K562 (cell line): ENCODE data around the gene FAM169A. TPM values are rescaled to one million over a fixed set of nuclear protein-coding genes. Genes with fewer than 3 reads are reported as not detected.
A peak's percentile ranks its signal among the peaks of the same experiment; 100 is the strongest.

ENCODE experiments used
- ATAC-seq: fragments of 200-7000 bp; cut with Tn5 transposase; 3 replicates; pipeline ENCODE4 v1.9.1; 2020; ENCODE audit warnings: moderate library complexity
- BruUV-seq: library from RNA; stranded (reverse); fragments of 400-500 nt; replicated peaks from 2 replicates; lab custom pipeline; 2021; lab: Mats Ljungman, UMichigan
- CTCF ChIA-PET: fragments of 300-600 bp; formaldehyde crosslinking; extraction: SDS; loops from one replicate; lab custom pipeline; 2021; ENCODE audit warnings: low intra/inter-chr PET ratio; lab: Yijun Ruan, JAX
- POLR2A ChIA-PET: fragments of 300-600, 350-650 bp; sonication (Branson Sonifier 250); formaldehyde crosslinking; extraction: SDS; loops from one replicate; lab custom pipeline; 2021; ENCODE audit warnings: antibody characterized with exemption, inconsistent platforms; lab: Yijun Ruan, JAX
- DNase-seq, 4 experiments: peaks; one replicate each; pipeline versions ENCODE4 v3.0.0 to v3.0.0-alpha.2; 2011 to 2018; ENCODE audit warnings: low spot score in 3 of 4, mixed read lengths in 3 of 4; ENCODE audit errors: extremely low read depth in 1 of 4
- FAIRE-seq: peaks from 2 replicates; lab custom pipeline; 2011; peaks lifted over from hg19 to GRCh38; lab: Jason Lieb, UNC
- H2AFZ ChIP-seq: 2 replicates; pipeline ENCODE4 v1.6.0; 2011; ENCODE audit warnings: low read depth, low read length, control low read depth, inconsistent platforms
- H3K27ac ChIP-seq: fragments of 200-600 bp; 3 replicates; pipeline ENCODE4 v1.8.0; 2011; ENCODE audit warnings: low read depth, mild to moderate bottlenecking, control low read depth, inconsistent platforms, low read length, moderate library complexity, mixed read lengths; ENCODE audit errors: extremely low read depth
- H3K27me3 ChIP-seq, 2 experiments: fragments of 300-600 bp in 1 of 2; 2 replicates in 1 of 2; 3 replicates in 1 of 2; pipeline versions ENCODE4 v1.6.0 to v1.8.0; 2011; ENCODE audit warnings: inconsistent platforms in 2 of 2, low read length in 2 of 2, mild to moderate bottlenecking in 1 of 2, mixed read lengths in 1 of 2, moderate library complexity in 1 of 2; ENCODE audit not compliant: control insufficient read depth in 2 of 2, insufficient read depth in 2 of 2
- H3K36me3 ChIP-seq: fragments of 300-600 bp; 3 replicates; pipeline ENCODE4 v1.8.0; 2011; ENCODE audit warnings: mild to moderate bottlenecking, low read length, inconsistent platforms; ENCODE audit not compliant: control insufficient read depth, insufficient read depth
- H3K4me1 ChIP-seq, 2 experiments: fragments of 200-600 bp in 1 of 2; replicated peaks in 1 of 2; 2 replicates in 1 of 2; 3 replicates in 1 of 2; pipeline versions ENCODE4 v1.5.1 to v1.8.0; 2011; ENCODE audit warnings: inconsistent platforms in 2 of 2, low read length in 2 of 2, mild to moderate bottlenecking in 1 of 2, mixed read lengths in 1 of 2, moderate library complexity in 1 of 2; ENCODE audit not compliant: control insufficient read depth in 2 of 2, insufficient read depth in 2 of 2
- H3K4me2 ChIP-seq: 2 replicates; pipeline ENCODE4 v1.6.1; 2011; ENCODE audit warnings: low read length, control low read depth, inconsistent platforms, mixed read lengths; ENCODE audit not compliant: insufficient read depth
- H3K4me3 ChIP-seq: fragments of 200-600 bp; sonication (generic), shearing (Covaris generic); 2 replicates; pipeline ENCODE4 v1.5.1; 2016; ENCODE audit warnings: control low read depth, inconsistent platforms
- H3K79me2 ChIP-seq: fragments of 200-600 bp; 3 replicates; pipeline ENCODE4 v1.8.0; 2011; ENCODE audit warnings: low read length, inconsistent platforms; ENCODE audit not compliant: control insufficient read depth, insufficient read depth
- H3K9ac ChIP-seq, 2 experiments: 2 replicates each; pipeline versions ENCODE4 v1.6.0 to v1.6.1; 2011; ENCODE audit warnings: low read depth in 2 of 2, low read length in 2 of 2, control low read depth in 1 of 2, inconsistent platforms in 1 of 2, mild to moderate bottlenecking in 1 of 2, mixed read lengths in 1 of 2; ENCODE audit not compliant: insufficient read depth in 1 of 2
- H3K9me1 ChIP-seq: one replicate; pipeline ENCODE4 v1.6.0; 2011; ENCODE audit warnings: inconsistent platforms, mild to moderate bottlenecking, low read length, moderate library complexity; ENCODE audit not compliant: control insufficient read depth, insufficient read depth
- H3K9me3 ChIP-seq: replicated peaks from 2 replicates; pipeline ENCODE4 v1.5.1; 2011; ENCODE audit warnings: low read depth, low read length, inconsistent platforms; ENCODE audit not compliant: control insufficient read depth, insufficient read depth
- H4K20me1 ChIP-seq: replicated peaks from 2 replicates; pipeline ENCODE4 v1.6.1; 2011; ENCODE audit warnings: low read length, inconsistent platforms, mixed read lengths; ENCODE audit not compliant: control insufficient read depth, insufficient read depth
- BCLAF1 ChIP-seq, 2 experiments: fragments of 450-650 bp in 1 of 2; IDR thresholded peaks; 2 replicates each; pipeline ENCODE4 v1.6.1; 2011 to 2017; ENCODE audit warnings: low read depth in 2 of 2, antibody characterized with exemption in 1 of 2, borderline replicate concordance in 1 of 2, low read length in 1 of 2, mild to moderate bottlenecking in 1 of 2, mixed read lengths in 1 of 2; ENCODE audit not compliant: control insufficient read depth in 1 of 2
- E2F6 ChIP-seq, 2 experiments: IDR thresholded peaks; 2 replicates each; pipeline ENCODE4 v1.6.1; 2011; ENCODE audit warnings: borderline replicate concordance in 1 of 2, control low read depth in 1 of 2, low read depth in 1 of 2, low read length in 1 of 2, mild to moderate bottlenecking in 1 of 2, mixed read lengths in 1 of 2, moderate library complexity in 1 of 2; ENCODE audit not compliant: insufficient read depth in 1 of 2, insufficient read length in 1 of 2, poor library complexity in 1 of 2, severe bottlenecking in 1 of 2; ENCODE audit errors: extremely low read depth in 1 of 2
- MAFF ChIP-seq: IDR thresholded peaks from 2 replicates; pipeline ENCODE4 v1.6.1; 2012; ENCODE audit warnings: low read length, improper control_type of control experiment
- MAFG ChIP-seq: fragments of 450-650 bp; conservative IDR thresholded peaks from 2 replicates; pipeline ENCODE4 v1.6.1; 2016; ENCODE audit warnings: missing genetic modification characterization, missing compliant biosample characterization
- MAFK ChIP-seq: IDR thresholded peaks from 2 replicates; pipeline ENCODE4 v1.6.1; 2011; ENCODE audit warnings: low read length, improper control_type of control experiment
- NFE2L1 ChIP-seq: fragments of 450-650 bp; IDR thresholded peaks from 2 replicates; pipeline ENCODE4 v1.6.1; 2016; ENCODE audit warnings: missing genetic modification characterization, low read depth, mild to moderate bottlenecking, missing compliant biosample characterization, moderate library complexity, borderline replicate concordance
- POLR2AphosphoS5 ChIP-seq: IDR thresholded peaks from 2 replicates; pipeline ENCODE4 v1.6.1; 2011; ENCODE audit warnings: mild to moderate bottlenecking, low read depth, low read length, moderate library complexity; ENCODE audit not compliant: control insufficient read depth, insufficient read depth
- SETDB1 ChIP-seq: IDR thresholded peaks from one replicate; pipeline ENCODE4 v1.6.1; 2012; ENCODE audit warnings: low read length, control low read depth, inconsistent platforms
- TCF15 ChIP-seq: fragments of 250-450 bp; sonication (Bioruptor Pico); IDR thresholded peaks from 2 replicates; pipeline ENCODE4 v1.8.0; 2022; ENCODE audit warnings: moderate library complexity, mild to moderate bottlenecking, inconsistent platforms
- THAP12 ChIP-seq: fragments of 250-450 bp; sonication (Bioruptor Pico); IDR thresholded peaks from 2 replicates; pipeline ENCODE4 v1.9.0; 2021; ENCODE audit warnings: mild to moderate bottlenecking, inconsistent platforms
- ZNF316 ChIP-seq: fragments of 450-650 bp; IDR thresholded peaks from 2 replicates; pipeline ENCODE4 v1.6.1; 2016
- WGBS: fragments of 100-300 bp; shearing (Covaris generic); methylation state at CpG from one replicate; pipeline ENCODE4 v1.1.6; 2016; ENCODE audit warnings: low coverage, mixed read lengths; ENCODE audit not compliant: insufficient coverage; ENCODE audit errors: missing lambda C conversion rate; 5-methylcytosine and 5-hydroxymethylcytosine counted together
- in situ Hi-C: fragments of 300-500 bp; cut with MboI; formaldehyde crosslinking; loops from 4 replicates; pipeline ENCODE4 v1.15.0; 2018; ENCODE audit warnings: inconsistent platforms, mixed read lengths
- intact Hi-C: fragments of 100-400 bp; cut with micrococcal nuclease; formaldehyde crosslinking; loops from 2 replicates; pipeline ENCODE4 v1.14.2; 2022
- polyA plus RNA-seq, 8 experiments: library from polyadenylated mRNA; depleted of rRNA in 4 of 8; stranded (reverse) in 5 of 8; unstranded in 3 of 8; fragments of >200 nt; fragmentation: Nextera tagmentation in 2 of 8; fragmentation: Illumina TruSeq in 1 of 8; extraction: Ambion mirVana in 2 of 8; extraction: Trizol in 1 of 8; gene quantifications; 2 replicates each; pipeline versions ENCODE4 v1.2.1 to v1.2.3, GENCODE V29; 2011 to 2014; ENCODE audit warnings: inconsistent platforms in 1 of 8, missing spikeins in 1 of 8
- total RNA-seq, 7 experiments: library from RNA; depleted of rRNA in 6 of 7; stranded (reverse); fragments of >200 nt in 6 of 7; fragmentation: Illumina TruSeq in 2 of 7; extraction: Trizol in 2 of 7; gene quantifications; 2 replicates each; pipeline versions ENCODE4 v1.2.1 to v1.2.3, GENCODE V29; 2011 to 2021; ENCODE audit warnings: low replicate concordance in 1 of 7

Gene FAM169A
- total and polyA plus RNA-seq, 9 of the 15 experiments (the other 6 are each of a cell fraction or from before 2014, with no cell fraction given): 0.01 to 0.04 TPM; not detected in 7

GRCh38 chr5:74851684-74852353, 14.4 kb downstream of the FAM169A start:
- no peak overlapping the region for H3K27ac ChIP-seq
- no peaks in the 10 kb centered on the region for H3K9me3 ChIP-seq
- ChIA-PET POLR2A (interaction anchor here (1.3 kb wide), 1 partner anchor 8 kb away, joined by 4 read pairs; no protein-coding TSS in a partner anchor), CTCF (no interaction called here)
- no peak overlapping the region for H3K9ac ChIP-seq
- H3K27me3 ChIP-seq: peaks cover 0 to 8% of the 10 kb centered on the region in 2 experiments; a peak in 2 of 5 replicates
- no TSS peak for BruUV-seq
- no peak for FAIRE-seq
- no peaks in the 10 kb centered on the region for H4K20me1 ChIP-seq
- no peak overlapping the region for H2AFZ ChIP-seq
- DNase-seq: no peak
- intact Hi-C loops (no loop called here), in situ Hi-C loops (no loop called here)
- no peaks in the 10 kb centered on the region for H3K4me1 ChIP-seq
- ATAC-seq: no peak
- H3K36me3 ChIP-seq: no peaks in the 10 kb centered on the region
- no peaks in the 10 kb centered on the region for H3K9me1 ChIP-seq
- H3K4me2 ChIP-seq: no peak overlapping the region
- H3K4me3 ChIP-seq: no peak overlapping the region
- 1% methylated on average over 4 of the region's 4 CpGs for WGBS
- no peaks in the 10 kb centered on the region for H3K79me2 ChIP-seq
- TF ChIP-seq POLR2AphosphoS5 (no peak), NFE2L1 (tag) (peak; percentile 55; the same call in 1 of the 2 replicates), MAFG (tag) (peak; percentile 73), THAP12 (CRISPR knock-in tag) (no peak), E2F6 (IDR thresholded peaks at IDR 0.05; ENCODE audit: borderline replicate concordance in 1 of 2, extremely low read depth in 1 of 2, insufficient read depth in 1 of 2, insufficient read length in 1 of 2, low read depth in 1 of 2, low read length in 1 of 2, poor library complexity in 1 of 2, severe bottlenecking in 1 of 2) (no peak), MAFK (peak; percentile 17; the same call in 1 of the 2 replicates), BCLAF1 (IDR thresholded peaks at IDR 0.05; ENCODE audit: borderline replicate concordance in 1 of 2, control insufficient read depth in 1 of 2, low read depth in 2 of 2, low read length in 1 of 2) (no peak), ZNF316 (peak; percentile 60; the same call in 1 of the 2 replicates), SETDB1 (no peak), MAFF (peak; percentile 11; the same call in 1 of the 2 replicates), TCF15 (no peak)
